HCT116 (cell line): ENCODE results near the gene PDZD4.

Experiments
- EGR1 ChIP-seq: IDR thresholded peaks from 2 replicates; pipeline ENCODE4 v1.6.1; 2012; ENCODE audit warnings: low read depth
- YY1 ChIP-seq: IDR thresholded peaks from 2 replicates; pipeline ENCODE4 v1.6.1; 2011; ENCODE audit warnings: low read length, low read depth, moderate library complexity, mild to moderate bottlenecking; ENCODE audit not compliant: insufficient replicate concordance; ENCODE audit errors: extremely low read depth

DNA sequence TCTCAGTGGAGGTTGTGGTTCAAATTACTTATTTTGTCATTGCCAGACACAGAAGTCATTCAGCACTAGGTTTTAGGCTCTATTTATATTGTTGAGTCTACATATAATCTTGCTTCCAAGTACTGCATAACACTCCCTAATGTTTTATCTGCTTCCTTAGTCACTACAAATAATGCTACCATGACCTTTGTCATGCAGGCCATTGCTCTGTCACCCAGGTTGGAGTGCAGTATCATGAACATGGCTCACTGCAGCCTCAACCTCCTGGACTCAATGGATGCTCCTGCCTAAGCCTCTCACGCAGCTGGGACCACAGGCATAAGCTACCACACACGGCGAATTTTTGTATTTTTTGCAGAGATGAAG, 23.5 kb upstream of the PDZD4 start:
- TF ChIP-seq EGR1 (no peak), YY1 (no peak)
